ENCODE data around the gene RPL35.
A peak's percentile ranks its signal among the peaks of the same experiment; 100 is the strongest.

Gene RPL35

GRCh38 chr9:124818431-124819281, 43.1 kb downstream of the RPL35 start:
- peak; percentile 40 for DNase-seq (ENCODE audit: low read depth)

GRCh38 chr9:124815601-124816000, 46.2 kb downstream of the RPL35 start:
- no peak for DNase-seq (ENCODE audit: low read depth)

DNA sequence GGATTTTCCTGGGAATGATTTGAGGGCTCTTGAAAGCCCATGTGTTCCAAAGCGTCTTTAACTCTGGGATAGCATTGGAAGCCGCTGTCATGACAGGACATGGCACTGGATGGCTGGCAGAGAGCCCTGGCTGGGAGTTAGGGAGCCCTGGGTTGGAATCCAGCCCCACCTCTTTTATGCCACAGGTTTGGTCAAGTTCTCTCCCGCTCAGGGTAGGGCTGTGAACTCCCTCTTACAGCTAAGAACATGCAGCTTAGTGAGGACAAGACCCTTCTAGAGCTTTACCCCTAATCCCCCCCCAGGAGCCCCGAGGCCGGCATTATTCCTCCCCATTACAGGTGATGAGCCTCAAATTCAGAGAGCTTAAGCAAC, 47.6 kb downstream of the RPL35 start:
- no peak for DNase-seq (ENCODE audit: low read depth)

GRCh38 chr9:124813501-124814163, 48.1 kb downstream of the RPL35 start:
- no peak for DNase-seq (ENCODE audit: low read depth)

DNA sequence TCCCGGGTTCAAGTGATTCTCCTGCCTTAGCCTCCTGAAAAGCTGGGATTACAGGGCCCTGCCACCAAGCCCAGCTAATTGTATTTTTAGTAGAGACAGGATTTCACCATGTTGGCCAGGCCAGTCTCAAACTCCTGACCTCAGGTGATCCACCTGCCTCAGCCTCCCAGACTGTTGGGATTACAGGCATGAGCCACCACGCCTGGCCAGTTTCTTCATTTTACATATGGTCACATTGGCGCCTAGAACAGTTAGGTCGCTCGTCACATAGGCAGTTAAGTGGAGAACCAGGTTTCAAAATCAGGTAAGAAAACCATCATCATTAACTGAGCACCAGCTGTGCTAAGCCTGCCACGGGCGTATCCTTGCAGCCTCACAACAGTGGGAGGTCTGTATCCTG, 48.7 kb downstream of the RPL35 start:
- DNase-seq (ENCODE audit: low read depth), result no peak

DNA sequence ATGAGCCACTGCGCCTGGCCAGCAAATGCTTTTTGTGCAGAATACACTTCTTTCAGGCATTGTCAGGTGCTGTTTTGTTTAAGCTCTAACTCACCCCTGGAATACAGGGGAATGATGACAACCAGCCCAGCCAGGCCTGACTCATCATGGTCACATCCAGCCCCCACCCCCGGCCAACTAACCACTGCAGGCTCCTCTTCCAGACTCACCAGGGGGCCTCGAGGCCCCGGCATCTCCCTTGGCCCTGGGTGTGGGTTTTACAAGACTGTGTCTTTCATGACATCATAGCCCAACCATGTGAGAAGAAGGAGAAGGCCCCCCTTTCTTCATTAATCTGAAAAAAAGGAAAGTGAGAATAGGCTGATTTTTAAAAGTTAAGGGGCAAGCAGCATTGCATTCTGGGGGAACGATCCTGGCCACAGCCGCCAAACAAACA, 49.3 kb downstream of the RPL35 start:
- peak; percentile 99 for DNase-seq (ENCODE audit: low read depth)

- peak; percentile 92 for DNase-seq (ENCODE audit: low read depth)
Measured at GRCh38 chr9:124810663-124811355, 50.9 kb downstream of the RPL35 start.

DNA sequence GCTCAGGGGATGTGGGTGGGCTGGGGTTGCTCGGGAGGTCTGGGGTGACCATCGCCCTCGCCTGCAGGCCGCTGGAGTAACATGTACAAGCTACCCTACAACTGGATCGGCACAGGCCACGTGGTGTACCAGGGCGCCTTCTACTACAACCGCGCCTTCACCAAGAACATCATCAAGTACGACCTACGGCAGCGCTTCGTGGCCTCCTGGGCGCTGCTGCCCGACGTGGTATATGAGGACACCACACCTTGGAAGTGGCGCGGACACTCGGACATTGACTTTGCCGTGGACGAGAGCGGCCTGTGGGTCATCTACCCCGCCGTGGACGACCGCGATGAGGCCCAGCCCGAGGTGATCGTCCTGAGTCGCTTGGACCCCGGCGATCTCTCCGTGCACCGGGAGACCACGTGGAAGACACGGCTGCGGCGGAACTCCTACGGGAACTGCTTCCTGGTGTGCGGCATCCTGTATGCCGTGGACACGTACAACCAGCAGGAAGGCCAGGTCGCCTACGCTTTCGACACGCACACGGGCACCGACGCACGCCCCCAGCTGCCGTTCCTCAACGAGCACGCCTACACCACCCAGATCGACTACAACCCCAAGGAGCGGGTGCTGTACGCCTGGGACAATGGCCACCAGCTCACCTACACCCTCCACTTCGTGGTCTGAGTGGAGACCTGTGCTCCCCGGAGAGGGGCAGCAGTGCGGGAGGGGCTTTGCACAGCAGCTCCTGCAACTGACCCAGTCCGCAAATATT, 51.8 kb downstream of the RPL35 start:
- DNase-seq (ENCODE audit: low read depth), result no peak

DNA sequence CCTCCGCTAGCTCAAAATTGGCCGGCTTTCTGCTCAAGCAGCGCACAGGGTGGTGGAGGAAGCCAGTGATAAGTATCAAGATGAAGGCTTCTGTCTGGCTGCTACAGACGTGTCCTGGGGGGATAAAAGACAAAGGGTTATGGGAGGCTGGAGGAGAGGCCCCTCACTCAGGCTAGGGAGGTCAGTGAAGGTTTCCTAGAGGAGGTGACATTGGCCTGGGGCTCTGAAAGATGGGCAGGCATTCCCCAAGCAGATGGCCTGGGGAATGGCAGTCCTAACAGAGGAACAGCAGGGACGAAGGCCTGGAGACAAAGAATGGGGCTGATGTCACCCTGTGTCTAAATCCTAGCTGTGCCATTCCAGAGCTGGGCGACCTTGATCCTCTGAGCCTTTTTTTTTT, 52.5 kb downstream of the RPL35 start:
- DNase-seq (ENCODE audit: low read depth), result no peak

DNA sequence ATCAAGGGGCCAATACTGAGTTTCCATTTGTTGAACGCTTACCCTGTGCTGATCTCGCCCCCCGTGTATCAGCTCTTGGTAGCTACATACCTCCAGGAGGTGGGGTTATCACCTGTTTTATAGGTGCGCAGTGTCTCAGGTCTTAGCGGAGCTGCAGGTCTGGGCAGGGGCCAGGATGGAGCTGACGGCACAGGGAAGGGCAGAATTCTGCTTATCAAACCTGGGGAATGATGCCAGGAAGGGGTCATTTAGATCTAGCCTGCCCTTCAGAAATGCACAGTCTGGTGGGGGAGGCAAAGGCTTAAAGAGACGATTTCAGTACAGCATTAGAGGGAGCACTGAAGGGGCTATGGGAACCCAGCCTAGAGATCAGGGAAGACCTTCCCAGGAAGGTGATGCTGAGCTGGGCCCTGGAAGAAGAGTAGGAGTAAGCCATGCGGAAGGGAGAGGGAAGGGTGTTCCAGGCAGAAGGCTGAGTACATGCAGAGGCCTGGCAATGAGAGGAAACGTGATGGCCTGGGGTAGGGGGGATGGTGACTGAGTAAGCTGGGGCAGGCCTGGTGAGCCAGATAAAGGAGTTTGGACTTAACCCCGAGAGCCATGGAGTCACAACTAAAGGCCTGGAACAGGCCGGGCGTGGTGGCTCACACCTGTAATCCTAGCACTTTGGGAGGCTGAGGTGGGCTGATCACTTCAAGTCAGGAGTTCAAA, 53.4 kb downstream of the RPL35 start:
- no peak for DNase-seq (ENCODE audit: low read depth)
